Fibroblast of lung (primary cell): Measurements from ENCODE around the gene SURF2.

ENCODE experiments used
- CTCF ChIP-seq, 2 donors: IDR thresholded peaks in 1 of 2; conservative IDR thresholded peaks in 1 of 2; 1 replicate in 1 of 2; 2 replicates in 1 of 2; pipeline ENCODE4 v1.5.1; 2011 to 2012; ENCODE audit warnings: low read length in 2 of 2, control low read depth in 1 of 2, inconsistent platforms in 1 of 2, low read depth in 1 of 2, mild to moderate bottlenecking in 1 of 2
- EZH2 ChIP-seq: IDR thresholded peaks from 2 replicates; pipeline ENCODE4 v1.5.1; 2012; ENCODE audit warnings: low read length, control low read depth, mild to moderate bottlenecking; ENCODE audit errors: missing control alignments

GRCh38 chr9:133405508-133406438 is 49.4 kb downstream of the SURF2 start:
- no peak for TF ChIP-seq CTCF (conservative IDR thresholded peaks at IDR 0.05 in 1 of 2, IDR thresholded peaks at IDR 0.05 in 1 of 2; ENCODE audit: low read depth in 1 of 2, low read length in 2 of 2)
- no peak for TF ChIP-seq EZH2
